ENCODE results near the gene BBS12.
A peak's percentile ranks its signal among the peaks of the same experiment; 100 is the strongest.

The BBS12 gene

DNA sequence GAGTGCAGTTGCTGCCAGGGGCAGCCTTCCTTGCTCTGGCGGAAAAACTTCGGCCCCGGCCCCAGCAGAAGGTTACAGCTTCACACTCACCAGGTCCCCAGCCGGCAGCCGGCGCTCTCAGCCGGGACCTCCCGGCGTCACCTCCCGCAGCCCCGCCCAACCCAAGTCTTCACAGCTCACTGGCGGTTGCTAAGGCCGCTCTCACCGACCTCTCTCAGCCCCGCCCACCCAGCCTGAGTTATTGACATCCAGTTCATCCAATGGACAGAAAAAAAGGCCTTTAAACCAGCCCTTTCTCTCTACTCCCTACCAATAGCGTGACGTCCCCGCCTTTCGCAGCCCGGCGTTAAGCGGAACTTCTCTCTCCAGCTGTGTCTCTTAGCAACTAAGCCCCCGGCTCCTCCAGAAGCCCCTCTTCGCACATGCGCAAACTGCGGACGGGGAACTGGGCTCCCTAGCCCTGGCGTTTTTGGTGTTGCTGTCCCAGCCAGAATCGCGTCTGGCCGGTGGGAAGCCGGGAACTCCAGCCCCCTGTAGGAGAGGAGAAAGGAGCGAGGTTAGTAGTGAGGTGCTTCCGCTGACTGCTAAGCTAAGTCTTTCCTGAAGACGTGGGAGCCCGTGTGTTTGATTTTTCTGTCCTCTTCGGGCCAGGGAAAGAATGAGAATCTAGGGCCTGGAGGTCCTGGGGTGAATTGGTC is at the start of gene BBS12:
TSS of gene BBS12 (plus strand) at position 376 of the 698 bp plus-strand sequence. CDS start 9,189 bp downstream, outside the sequence.
- DNase-seq = peak; percentile 93

DNA sequence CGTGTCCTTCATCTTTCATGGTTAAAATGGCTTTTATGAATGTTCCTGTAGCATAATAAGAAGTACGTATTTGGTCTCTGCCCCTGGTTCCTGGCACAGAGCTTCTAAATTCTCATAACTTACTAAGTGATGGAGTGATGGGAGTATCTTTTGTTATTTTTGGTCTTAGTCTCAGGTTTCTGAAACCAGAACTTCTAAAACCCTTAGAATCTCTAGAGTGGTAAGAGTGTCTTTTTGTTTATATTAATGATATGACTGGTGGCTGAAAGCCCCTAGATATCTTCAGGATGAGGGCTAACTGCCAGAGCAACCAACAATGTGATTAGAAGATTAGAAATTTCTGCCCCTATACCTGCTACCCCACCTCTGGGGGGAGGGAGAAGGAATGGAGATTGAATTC is 45.8 kb upstream of the BBS12 start:
- no peak for DNase-seq

DNA sequence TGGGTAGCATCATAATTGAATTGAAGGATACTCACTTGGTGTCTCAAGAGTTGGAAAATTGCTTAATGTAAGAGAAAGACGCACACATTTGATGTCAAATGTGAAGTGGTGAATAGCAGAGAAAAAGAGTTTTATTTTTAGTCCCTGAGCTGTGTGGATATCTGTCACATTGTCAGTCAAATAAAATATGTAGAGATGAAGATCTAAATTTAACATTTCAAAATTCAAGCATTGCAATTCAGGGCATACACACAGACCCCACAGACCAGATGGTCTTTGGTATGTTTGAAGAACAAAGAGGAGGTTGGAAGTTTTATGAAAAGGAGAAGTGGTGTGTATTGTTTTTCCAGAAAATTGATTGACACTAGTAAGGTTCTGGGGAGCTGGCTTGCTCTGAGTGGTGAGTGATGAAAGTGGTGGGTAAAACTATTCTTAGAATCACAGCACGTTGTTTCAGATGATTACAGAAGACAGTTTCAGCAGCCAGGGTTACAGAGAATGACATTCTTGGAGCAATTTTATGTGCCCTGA is 44.9 kb upstream of the BBS12 start:
- DNase-seq = no peak

DNA sequence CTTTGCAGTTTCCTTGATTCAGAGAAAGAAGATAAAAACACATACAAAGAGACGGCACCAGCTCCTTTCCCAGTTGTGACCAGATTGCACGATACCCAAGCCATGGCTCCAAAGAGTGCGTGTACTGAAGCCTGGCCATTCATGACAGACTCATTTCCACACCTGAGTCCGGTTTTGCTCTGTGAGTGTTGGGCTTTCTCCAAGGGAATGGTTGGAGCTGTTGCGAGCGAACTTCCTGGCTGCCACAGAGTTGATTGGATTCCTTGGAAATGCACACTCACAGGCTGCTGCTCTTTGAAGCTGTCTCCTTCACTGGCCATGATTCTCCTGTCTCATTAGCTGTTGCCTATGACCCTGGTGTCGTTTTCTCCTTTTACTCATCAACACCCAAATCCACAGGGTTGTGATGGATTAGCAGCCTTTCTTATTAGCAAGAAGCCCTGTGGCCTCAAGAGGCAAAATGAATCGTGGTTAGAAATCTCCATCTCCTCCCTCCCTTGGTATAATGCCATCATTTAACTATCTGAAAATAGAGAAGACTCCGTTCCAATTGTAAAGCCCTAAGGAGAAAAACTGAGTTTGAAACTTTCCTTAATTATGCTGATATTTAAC is 43.9 kb upstream of the BBS12 start:
- DNase-seq = no peak

DNA sequence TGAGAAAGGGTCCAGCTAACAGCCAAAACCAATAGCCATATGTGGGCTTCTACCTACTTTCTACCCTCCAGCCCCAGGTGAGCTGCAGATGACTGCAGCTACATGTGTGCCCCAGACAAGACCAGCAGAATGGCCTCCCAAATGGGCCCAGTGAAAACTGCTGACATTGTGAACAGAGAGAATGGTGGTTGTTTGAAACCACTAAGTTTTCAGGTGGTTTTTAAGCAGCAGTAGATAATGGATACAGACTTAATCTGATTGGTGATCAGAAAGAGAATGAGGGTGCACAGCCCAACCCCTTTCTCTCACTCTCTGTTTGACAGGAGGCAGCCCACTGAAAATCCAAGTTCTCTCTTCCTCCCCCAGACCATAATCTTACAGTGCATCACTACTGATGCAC is 42.5 kb upstream of the BBS12 start:
- no peak for DNase-seq

DNA sequence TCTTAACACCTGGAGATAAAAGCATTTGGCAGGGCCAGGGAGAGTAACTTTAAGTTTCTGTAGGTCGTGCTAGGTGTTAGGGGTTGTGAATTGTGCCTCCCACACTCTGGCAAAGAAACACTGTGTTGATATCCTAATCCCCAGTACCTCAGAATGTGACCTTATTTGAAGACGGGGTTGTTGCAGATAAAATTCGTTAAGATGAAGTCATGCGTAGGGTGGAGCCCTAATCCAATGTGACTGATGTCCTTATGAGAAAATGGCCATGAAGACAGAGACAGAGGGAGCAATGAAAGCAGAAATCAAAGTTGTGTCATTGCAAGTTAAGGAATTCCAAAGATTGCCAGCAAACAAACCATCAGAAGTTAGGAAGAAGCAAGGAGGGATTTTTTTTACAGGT is 40.5 kb upstream of the BBS12 start:
- DNase-seq = no peak

DNA sequence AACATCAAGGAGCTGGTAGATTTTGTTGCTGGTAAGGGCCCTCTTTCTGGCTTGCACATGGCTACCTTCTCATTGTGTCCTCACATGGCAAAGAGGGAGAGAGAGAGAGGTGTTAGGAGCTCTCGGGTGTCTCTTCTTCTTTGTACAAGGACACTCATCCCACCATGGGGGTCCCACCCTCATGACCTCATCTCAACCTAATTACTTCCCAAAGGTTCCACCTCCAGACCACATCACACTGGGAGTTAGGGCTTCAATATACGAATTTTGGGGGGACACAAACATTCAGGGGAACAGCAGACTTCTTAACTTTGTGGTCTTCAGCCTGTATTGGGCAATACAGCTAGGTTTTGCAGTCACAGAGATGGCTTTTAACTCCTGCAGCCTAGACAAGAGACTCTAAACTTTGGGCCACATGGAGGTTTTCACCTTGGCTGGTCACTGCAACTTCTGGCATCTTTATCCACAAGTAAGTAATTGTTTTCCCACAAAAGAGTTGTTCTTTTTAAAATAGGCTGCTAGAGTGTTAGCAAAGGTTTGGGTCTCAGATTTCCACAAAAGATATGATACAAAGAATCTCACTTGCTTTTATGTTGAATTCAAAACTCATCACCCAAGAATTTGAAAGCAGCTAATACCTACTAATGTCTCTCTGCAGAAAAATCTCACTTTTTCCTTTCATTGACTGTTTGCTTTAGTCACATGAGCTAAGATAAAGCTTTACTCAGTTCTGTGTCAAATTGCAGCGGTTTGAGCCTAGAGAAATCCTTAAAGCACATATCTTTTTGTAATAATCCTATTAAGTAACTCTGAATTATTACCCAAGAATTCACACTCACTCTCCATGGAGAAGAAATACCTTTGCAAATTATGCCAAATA is 39.6 kb upstream of the BBS12 start:
- DNase-seq = no peak

DNA sequence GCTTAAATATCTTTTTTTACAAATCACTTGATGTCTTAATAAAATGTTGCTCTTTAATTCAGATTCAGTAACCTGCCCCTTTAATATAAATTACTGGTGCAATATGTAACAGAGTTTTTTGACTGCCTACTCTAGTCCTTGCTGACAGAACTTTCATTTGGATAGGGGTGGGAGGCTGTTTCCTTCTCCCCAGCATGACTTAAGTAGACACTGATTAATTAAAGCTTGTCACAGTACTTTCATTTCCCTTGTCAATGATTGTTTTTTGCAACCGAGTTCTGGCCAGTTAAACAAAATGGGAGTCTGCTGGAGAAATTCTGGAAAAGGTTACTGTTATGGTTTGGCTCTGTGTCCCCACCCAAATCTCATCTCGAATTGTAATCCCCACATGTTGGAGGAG is 37.3 kb upstream of the BBS12 start:
- no peak for DNase-seq

DNA sequence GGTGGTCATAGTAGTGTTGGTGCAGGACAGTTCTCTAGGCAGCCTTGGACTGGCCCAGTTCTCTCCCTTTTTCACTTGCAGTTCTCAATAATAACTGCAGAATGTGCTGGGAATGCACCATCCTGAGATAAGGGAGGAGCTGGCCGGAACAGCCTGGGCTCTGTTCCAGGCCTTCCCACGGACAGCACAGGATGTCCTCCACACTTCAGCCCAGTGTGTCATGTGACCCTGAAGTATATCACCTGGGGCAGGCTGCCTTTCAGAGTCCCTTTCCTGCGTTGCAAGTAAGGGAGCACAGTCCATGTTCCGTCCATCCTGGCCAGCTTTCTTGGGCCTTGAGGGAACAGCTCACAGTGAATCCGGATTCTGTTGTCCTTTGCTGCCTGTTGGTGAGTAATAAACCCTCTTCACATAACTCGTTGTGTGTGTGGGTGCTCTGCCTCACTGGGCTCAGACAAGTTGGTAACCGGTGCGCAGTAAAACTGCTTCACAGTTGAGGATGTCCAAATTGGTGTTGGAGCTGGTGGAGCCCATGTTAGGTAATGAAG is 32.3 kb upstream of the BBS12 start:
- no peak for DNase-seq

DNA sequence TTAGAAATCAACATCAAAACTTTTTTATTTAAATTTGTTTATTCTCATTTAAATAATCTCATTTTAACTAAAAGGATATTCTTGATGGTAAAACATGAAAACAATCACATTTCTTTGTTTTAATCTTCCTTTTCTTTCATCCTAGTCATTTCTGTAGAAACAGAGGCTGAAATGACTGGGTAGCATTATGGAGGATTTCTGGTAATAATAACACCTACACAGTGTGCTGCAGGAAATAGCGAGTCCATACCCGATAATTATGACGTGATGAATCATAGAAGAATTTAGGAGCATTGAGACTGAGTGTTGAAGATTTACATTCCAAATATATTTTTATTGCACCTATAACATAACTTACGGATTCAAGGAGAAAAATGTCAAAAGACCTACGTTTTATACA is 31.4 kb upstream of the BBS12 start:
- DNase-seq = no peak

DNA sequence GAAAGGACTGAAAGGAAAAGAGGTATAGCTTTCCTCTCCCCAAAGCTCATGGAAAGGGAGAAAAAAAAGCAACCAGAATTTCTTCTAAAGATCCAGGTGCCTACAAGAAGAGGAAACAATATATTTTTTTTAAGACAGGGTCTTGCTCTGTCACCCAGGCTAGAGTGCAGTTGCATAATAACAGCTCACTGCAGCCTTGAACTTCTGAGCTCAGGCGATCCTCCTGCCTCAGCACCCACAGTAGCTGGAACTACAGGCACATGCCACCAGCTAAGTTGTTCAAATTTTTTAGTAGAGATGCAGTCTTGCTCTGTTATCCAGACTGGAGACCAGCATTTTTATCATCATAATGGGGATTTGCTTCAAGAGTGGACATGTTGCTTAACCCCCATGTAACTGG is 30.5 kb upstream of the BBS12 start:
- no peak for DNase-seq

DNA sequence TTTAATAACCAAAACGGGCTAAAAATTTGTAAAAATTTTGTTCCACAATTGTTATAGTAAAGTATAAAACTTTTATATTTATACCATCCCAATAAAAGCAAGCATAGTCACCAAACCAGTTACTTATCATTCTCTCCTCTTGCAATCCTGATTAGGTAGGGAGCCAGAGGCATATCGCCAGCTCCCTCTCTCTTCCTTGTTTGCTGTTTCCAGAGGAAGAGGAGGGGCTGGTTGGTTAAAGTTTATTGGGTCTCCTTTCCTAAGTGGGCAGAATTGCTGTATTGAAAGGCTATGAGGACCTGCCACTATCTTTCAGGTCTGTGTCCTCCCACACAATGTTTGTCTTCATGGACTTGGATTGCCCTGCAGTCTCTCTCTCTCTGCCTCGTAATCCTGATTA is 29.6 kb upstream of the BBS12 start:
- no peak for DNase-seq

DNA sequence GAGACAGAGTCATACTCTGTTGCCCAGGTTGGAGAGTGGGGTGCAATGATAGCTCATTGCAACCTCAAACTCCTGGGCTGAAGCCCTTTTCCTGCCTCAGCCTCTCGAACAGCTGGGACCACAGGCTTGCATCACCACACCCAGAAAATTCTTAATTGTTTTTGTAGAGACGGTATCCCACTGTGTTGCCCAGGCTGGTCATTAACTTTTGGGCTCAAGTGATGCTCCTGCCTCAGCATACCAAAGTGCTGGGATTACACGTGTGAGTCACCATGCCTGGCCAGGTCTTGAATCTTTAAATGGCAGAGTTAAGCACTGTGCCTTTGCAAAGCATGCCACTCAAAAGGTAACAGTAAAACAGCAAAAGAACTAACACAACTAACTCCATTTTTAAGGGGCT is 28.6 kb upstream of the BBS12 start:
- no peak for DNase-seq

DNA sequence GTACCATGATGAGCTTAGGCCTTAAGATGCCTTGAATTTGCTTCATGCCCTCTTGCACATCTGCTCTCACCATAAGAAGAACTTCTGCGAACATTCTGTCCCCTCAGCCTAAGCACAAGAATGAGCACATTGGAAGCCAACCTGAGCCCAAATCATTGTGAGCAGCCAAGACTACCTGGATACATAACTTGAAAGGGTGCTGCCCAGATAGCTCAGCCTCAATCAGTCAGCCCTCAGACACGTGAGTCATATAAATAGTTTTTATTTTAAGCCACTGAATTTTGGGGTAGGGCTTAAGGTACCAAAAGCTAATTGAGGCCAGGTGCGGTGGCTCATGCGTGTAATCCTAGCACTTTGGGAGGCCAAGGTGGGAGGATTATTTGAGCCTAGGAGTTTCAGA is 27.5 kb upstream of the BBS12 start:
- DNase-seq = no peak

DNA sequence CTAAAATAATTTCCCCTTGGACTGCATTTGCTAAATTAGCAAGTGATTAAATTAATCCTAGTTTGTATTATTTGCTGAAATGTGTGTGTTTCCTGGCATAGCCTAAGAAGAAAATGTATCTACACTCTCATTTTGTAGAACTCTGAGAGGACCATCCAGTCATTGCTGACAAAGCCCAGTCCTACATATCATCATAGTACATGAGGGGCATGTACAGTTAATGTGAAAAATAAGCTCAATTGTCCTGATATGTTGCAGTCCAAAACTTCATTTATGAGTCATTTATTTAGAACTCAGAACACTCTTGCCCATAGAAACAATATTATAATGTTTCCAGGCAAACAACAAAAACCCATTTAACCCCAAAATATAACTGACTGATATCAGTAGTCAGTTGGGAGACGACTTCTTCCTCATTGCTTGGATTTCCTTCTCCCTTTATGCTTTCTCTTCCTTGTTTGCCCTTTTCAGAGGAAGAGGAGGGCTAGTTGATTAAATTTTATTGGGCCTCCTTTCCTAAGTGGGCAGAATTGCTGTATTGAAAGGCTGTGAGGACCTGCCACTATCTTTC is 26.9 kb upstream of the BBS12 start:
- DNase-seq = no peak

DNA sequence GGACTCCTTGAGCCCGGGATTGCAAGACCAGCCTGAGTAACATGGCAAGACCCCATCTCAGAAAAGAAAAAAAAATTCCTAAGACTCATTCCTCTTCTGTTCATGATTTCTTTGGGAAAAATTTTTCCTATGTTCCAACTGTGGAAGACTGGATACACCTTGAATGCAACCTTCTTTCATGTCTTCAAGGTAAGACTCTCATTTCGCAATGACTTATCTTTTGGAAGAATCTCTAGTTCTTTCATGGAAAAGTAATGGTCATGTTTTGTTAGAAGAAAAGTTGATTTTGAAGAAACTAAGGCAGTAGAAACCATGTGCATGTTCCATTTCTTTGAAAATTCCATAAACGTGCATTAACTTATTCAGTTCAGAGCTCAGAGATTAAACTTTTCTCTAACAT is 26.0 kb upstream of the BBS12 start:
- no peak for DNase-seq

DNA sequence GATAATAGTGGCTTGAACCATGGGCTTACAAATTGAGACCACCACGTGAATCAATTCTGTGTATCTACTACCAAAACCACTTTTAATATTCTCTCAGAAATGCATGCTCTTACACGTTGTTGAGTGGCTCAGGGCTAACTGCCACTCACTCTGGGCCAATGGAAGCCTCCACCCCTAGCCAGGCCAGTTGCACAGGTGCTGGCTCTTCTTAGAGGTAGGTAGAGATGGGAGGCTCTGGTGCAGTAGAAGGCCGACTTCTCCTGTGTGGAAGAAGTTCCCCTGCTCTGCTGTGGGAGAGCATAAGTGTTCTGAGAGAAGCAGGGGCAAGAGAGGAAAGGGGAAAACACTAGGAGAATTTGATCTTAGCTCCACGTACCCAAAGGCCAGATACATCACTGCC is 25.0 kb upstream of the BBS12 start:
- no peak for DNase-seq

DNA sequence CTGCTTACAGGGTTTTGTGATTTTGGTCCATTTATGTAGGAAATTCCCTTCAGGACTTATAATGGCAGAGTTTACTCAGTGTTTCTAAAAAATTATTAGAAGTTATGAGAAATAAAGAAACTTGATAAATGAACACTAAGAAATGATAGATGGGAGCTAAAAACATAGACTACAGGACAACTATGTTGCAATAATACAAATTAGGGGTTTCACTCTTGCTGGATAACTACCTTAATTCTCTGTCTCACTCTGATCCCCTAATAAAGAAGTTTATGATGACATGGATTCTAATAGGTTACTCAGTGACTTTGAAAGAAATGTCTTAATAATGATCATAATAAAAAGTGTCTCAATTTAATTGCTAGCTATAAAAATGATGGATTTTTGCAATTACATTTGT is 23.3 kb upstream of the BBS12 start:
- no peak for DNase-seq

DNA sequence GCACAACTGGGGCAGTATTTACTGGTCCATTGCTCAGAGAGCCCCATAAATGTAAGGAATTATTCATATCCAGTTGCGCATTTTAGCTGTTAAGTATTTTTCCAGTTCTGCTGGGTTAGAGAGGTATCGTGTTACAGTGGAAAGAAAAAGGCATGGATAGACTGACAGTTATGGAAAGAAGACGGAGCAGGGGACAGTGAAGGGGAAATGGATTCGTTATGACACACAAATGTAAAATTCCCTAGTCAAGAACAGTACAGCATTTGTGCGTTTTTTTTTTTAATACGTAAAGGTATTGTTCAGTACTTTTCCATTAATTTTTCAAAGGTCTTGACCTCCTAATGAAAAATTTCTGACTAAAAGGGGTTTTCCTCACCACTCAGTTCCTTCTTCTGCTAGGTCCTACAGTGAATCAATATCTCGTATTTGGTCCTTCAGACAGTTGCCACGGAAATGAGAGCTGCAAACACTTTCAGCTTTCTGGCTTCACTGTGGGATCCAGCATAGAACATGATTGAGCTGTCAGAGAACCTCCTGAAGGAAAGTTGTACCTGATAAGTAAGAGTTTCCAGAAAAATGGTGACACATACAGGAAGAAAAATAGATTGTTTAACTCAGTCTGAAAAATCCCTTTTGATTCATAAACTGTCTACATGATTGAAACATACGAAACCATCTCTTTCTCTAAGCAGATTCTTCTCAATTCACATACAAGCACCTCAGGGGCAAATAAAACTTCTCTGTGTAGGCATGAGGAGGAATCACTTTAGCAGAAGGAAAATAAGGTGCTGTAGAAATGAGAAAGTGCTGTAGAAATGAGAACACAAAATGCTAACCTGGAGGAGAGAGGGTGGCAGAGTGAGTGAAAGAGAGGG is 21.8 kb upstream of the BBS12 start:
- DNase-seq = no peak

DNA sequence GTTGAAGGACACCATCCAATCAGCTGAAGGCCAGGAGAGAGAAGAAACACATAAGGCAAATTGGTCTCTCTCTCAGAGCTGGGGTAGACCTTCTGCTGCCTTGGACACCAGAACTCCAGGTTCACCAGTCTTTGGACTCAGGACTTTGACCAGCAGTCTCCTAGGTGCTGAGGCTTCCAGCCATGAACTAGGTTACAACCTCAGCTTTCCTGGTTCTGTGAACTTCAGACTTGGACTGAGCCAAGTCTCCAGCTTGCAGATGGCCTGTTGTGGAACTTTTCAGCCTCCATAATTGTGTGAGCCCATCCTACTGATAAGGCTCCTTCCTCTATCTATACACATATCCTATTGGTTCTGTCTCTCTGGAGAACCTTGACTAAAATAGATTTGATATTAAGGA is 20.6 kb upstream of the BBS12 start:
- DNase-seq = no peak

DNA sequence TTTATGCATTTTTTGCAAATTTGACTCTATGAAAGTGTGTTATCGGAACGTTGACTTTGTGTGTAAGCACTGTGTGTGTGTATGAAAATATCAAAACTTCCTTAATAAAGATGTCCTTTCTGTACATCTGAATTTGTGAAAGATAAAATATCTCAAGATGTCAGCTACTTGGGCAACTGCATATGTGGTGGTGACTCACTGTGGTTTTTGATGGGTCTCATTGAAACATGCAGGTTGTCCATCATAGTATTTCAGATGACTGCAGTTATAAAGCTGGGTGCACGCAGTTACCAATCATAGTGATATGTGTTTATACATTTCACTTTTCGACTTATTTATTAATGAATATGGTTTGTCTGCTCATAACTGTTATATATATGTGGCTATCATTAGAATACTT is 19.7 kb upstream of the BBS12 start:
- DNase-seq = no peak

DNA sequence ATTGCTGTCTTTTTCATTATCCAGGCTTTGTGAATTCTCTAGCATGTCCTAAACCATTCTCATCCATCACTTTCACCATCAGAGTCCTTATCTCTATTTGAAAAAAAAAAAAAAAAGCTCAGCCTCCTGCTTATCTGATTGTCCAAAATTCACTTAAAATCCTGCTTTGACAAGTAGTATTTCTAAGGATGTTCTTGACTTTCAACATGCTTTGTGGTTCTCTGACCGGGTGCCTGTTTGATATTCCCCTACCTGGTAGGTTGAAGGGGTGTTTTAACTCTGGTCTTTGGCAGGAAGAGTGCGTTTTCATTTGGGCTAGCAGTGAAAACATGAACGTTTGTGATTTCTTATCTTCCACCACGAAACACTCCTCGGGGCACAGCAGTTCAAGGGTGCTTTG is 17.3 kb upstream of the BBS12 start:
- DNase-seq = no peak

Data from NCI-H774 (cell line).